ENCODE measurements around the gene GGACT.
"Not testable (repeated sequence)": the region's sequence is repeated elsewhere in the genome, so short reads cannot be mapped to it uniquely, and the experiment has no call there.

Gene GGACT

GRCh38 chr13:100588331-100589177 lies at the start of gene GGACT:
Gene GGACT, minus strand, starts transcription at chr13:100588789. Its CDS starts 56,198 bp downstream, at chr13:100532591.
- DNase-seq = peak; percentile 65
- in situ Hi-C loops (cut with HindIII; ENCODE audit: low pct_ligation_motif_present, low pct_unique_long_range_greater_than_20kb, low sequenced_read_pairs) = no loop called here

GRCh38 chr13:100637796-100638195 lies 49.2 kb upstream of the GGACT start:
- in situ Hi-C loops (cut with HindIII; ENCODE audit: low pct_ligation_motif_present, low pct_unique_long_range_greater_than_20kb, low sequenced_read_pairs) = no loop called here
- DNase-seq = no peak

GRCh38 chr13:100637380-100637779 lies 48.8 kb upstream of the GGACT start:
- in situ Hi-C loops (cut with HindIII; ENCODE audit: low pct_ligation_motif_present, low pct_unique_long_range_greater_than_20kb, low sequenced_read_pairs) = no loop called here
- DNase-seq = no peak

GRCh38 chr13:100636441-100636840 lies 47.9 kb upstream of the GGACT start:
- in situ Hi-C loops (cut with HindIII; ENCODE audit: low pct_ligation_motif_present, low pct_unique_long_range_greater_than_20kb, low sequenced_read_pairs) = no loop called here
- DNase-seq = no peak

GRCh38 chr13:100636004-100636403 lies 47.4 kb upstream of the GGACT start:
- in situ Hi-C loops (cut with HindIII; ENCODE audit: low pct_ligation_motif_present, low pct_unique_long_range_greater_than_20kb, low sequenced_read_pairs) = no loop called here
- no peak for DNase-seq

GRCh38 chr13:100634696-100635095 lies 46.1 kb upstream of the GGACT start:
- in situ Hi-C loops (cut with HindIII; ENCODE audit: low pct_ligation_motif_present, low pct_unique_long_range_greater_than_20kb, low sequenced_read_pairs) = no loop called here
- no peak for DNase-seq

GRCh38 chr13:100633461-100633860 lies 44.9 kb upstream of the GGACT start:
- in situ Hi-C loops (cut with HindIII; ENCODE audit: low pct_ligation_motif_present, low pct_unique_long_range_greater_than_20kb, low sequenced_read_pairs) = no loop called here
- peak; percentile 8 for DNase-seq

- DNase-seq = no peak
- in situ Hi-C loops (cut with HindIII; ENCODE audit: low pct_ligation_motif_present, low pct_unique_long_range_greater_than_20kb, low sequenced_read_pairs) = no loop called here
These were observed 42.0 kb upstream of the GGACT start for GRCh38 chr13:100630555-100630954.

- no peak for DNase-seq
- in situ Hi-C loops (cut with HindIII; ENCODE audit: low pct_ligation_motif_present, low pct_unique_long_range_greater_than_20kb, low sequenced_read_pairs) = no loop called here
These were observed 38.5 kb upstream of the GGACT start for GRCh38 chr13:100627120-100627519.

GRCh38 chr13:100625447-100625846 lies 36.9 kb upstream of the GGACT start:
- in situ Hi-C loops (cut with HindIII; ENCODE audit: low pct_ligation_motif_present, low pct_unique_long_range_greater_than_20kb, low sequenced_read_pairs) = no loop called here
- no peak for DNase-seq

- no peak for DNase-seq
- in situ Hi-C loops (cut with HindIII; ENCODE audit: low pct_ligation_motif_present, low pct_unique_long_range_greater_than_20kb, low sequenced_read_pairs) = no loop called here
These were observed 32.2 kb upstream of the GGACT start for GRCh38 chr13:100620792-100621191.

- in situ Hi-C loops (cut with HindIII; ENCODE audit: low pct_ligation_motif_present, low pct_unique_long_range_greater_than_20kb, low sequenced_read_pairs) = no loop called here
- no peak for DNase-seq
These were observed 31.4 kb upstream of the GGACT start for GRCh38 chr13:100619940-100620339.

GRCh38 chr13:100618897-100619296 lies 30.3 kb upstream of the GGACT start:
- DNase-seq; in situ Hi-C loops (cut with HindIII; ENCODE audit: low pct_ligation_motif_present, low pct_unique_long_range_greater_than_20kb, low sequenced_read_pairs): not testable (repeated sequence)

- in situ Hi-C loops (cut with HindIII; ENCODE audit: low pct_ligation_motif_present, low pct_unique_long_range_greater_than_20kb, low sequenced_read_pairs) = no loop called here
- no peak for DNase-seq
These were observed 24.4 kb upstream of the GGACT start for GRCh38 chr13:100613031-100613430.

GRCh38 chr13:100611678-100612492 lies 23.3 kb upstream of the GGACT start:
- no peak for DNase-seq
- in situ Hi-C loops (cut with HindIII; ENCODE audit: low pct_ligation_motif_present, low pct_unique_long_range_greater_than_20kb, low sequenced_read_pairs) = no loop called here

- DNase-seq = no peak
- in situ Hi-C loops (cut with HindIII; ENCODE audit: low pct_ligation_motif_present, low pct_unique_long_range_greater_than_20kb, low sequenced_read_pairs) = no loop called here
These were observed 22.1 kb upstream of the GGACT start for GRCh38 chr13:100610391-100611347.

GRCh38 chr13:100608906-100609305 lies 20.3 kb upstream of the GGACT start:
- in situ Hi-C loops (cut with HindIII; ENCODE audit: low pct_ligation_motif_present, low pct_unique_long_range_greater_than_20kb, low sequenced_read_pairs) = no loop called here
- DNase-seq = no peak

- in situ Hi-C loops (cut with HindIII; ENCODE audit: low pct_ligation_motif_present, low pct_unique_long_range_greater_than_20kb, low sequenced_read_pairs) = no loop called here
- DNase-seq = no peak
These were observed 19.9 kb upstream of the GGACT start for GRCh38 chr13:100608489-100608888.

Data from ACHN (cell line).